Neural cell (in vitro differentiated cells): ENCODE results near the gene ASPM.

Experiments
- CTCF ChIP-seq: fragments of 450-650 bp; IDR thresholded peaks from 2 replicates; pipeline ENCODE4 v1.5.1; 2014; ENCODE audit warnings: antibody characterized with exemption, mild to moderate bottlenecking, moderate library complexity; ENCODE audit not compliant: poor library complexity, severe bottlenecking
- EZH2 ChIP-seq: fragments of 200-600, 300-800 bp; shearing (Covaris generic), sonication (generic); IDR thresholded peaks from 2 replicates; pipeline ENCODE4 v1.6.1; 2014; ENCODE audit warnings: antibody characterized with exemption, low read length, borderline replicate concordance, mild to moderate bottlenecking; ENCODE audit not compliant: insufficient read depth, poor library complexity, severe bottlenecking
- POLR2AphosphoS5 ChIP-seq: IDR thresholded peaks from 2 replicates; pipeline ENCODE4 v1.6.1; 2012

GRCh38 chr1:197146101-197147095 is at the start of gene ASPM:
- TF ChIP-seq CTCF (no peak), POLR2AphosphoS5 (no peak), EZH2 (no peak)
